Peyer's patch (tissue), 4 donors: Measurements from ENCODE around the gene KSR2. TPM values are rescaled to one million over a fixed set of nuclear protein-coding genes. Genes with fewer than 3 reads are reported as not detected.
"Not testable (repeated sequence)": the region's sequence is repeated elsewhere in the genome, so short reads cannot be mapped to it uniquely, and the experiment has no call there.

Source experiments
- DNase-seq, 3 donors: peaks; one replicate each; pipeline ENCODE4 v3.0.0-alpha.2; 2017 to 2019
- H3K27ac ChIP-seq, 4 donors: fragments of 200-600 bp; sonication (generic); one replicate each; pipeline ENCODE4 v1.5.1; 2016 to 2019
- H3K27me3 ChIP-seq, 2 donors: fragments of 200-600 bp; sonication (generic); one replicate each; pipeline ENCODE4 v1.5.1; 2019
- H3K36me3 ChIP-seq, 3 donors: fragments of 200-600 bp; sonication (generic); one replicate each; pipeline ENCODE4 v1.5.1; 2016 to 2019
- H3K4me1 ChIP-seq, 4 donors: fragments of 200-600 bp; sonication (generic); one replicate each; pipeline ENCODE4 v1.5.1; 2016 to 2019
- H3K4me3 ChIP-seq, 4 donors: fragments of 200-600 bp; sonication (generic); 1 replicate in 3 of 4; 2 replicates in 1 of 4; pipeline ENCODE4 v1.5.1; 2016 to 2019; ENCODE audit warnings: mild to moderate bottlenecking in 1 of 4
- H3K9me3 ChIP-seq, 4 donors: fragments of 200-600 bp; sonication (generic); one replicate each; pipeline ENCODE4 v1.5.1; 2016 to 2019; ENCODE audit warnings: mild to moderate bottlenecking in 1 of 4
- POLR2A ChIP-seq, 2 donors: fragments of 450-650 bp; IDR thresholded peaks; one replicate each; pipeline ENCODE4 v1.5.1; 2017; ENCODE audit warnings: antibody characterized with exemption in 2 of 2, mild to moderate bottlenecking in 2 of 2, moderate library complexity in 2 of 2
- total RNA-seq, 4 donors: library from RNA; depleted of rRNA; stranded (reverse); fragments of >200 nt; gene quantifications; one replicate each; pipeline ENCODE4 v1.1.0, GENCODE V29; 2016
- TF ChIP-seq, protein P1 (sequence below), 6 experiments: fragments of 450-650 bp in 4 of 6; fragments of 200-600 bp in 2 of 6; sonication (generic) in 1 of 6; IDR thresholded peaks; one replicate each; pipeline ENCODE4 v1.5.1; 2017 to 2019; ENCODE audit warnings: antibody characterized with exemption in 6 of 6, mild to moderate bottlenecking in 3 of 6, moderate library complexity in 1 of 6

The KSR2 gene
- total RNA-seq, 4 donors from 2014 or later: 0.27 to 0.53 (median 0.28) TPM; not detected in 1

DNA sequence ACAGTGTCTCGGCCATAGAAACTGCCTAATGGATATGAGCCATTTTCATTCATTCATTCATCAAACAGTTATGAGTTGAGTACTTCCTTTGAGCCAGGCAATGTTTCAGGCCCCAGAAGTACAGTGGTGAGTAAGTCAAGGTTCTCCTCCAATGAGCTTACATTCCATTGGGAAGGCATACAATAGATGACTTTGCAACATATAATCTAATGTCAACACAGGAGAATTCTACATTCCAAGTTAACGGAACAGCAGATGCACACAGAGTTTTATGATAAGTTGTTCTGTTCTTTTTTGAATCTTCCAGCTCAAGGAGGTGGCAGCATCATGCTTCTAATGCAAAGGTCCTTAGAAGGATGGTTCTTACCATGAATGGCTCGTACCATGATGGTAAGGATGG lies 44.5 kb upstream of the KSR2 start:
- H3K27me3 ChIP-seq: no peaks in the 10 kb centered on the region
- H3K4me3 ChIP-seq: no peak overlapping the region
- no peak for DNase-seq
- TF ChIP-seq POLR2A (IDR thresholded peaks at IDR 0.05): no peak
- TF ChIP-seq, protein P1, sequence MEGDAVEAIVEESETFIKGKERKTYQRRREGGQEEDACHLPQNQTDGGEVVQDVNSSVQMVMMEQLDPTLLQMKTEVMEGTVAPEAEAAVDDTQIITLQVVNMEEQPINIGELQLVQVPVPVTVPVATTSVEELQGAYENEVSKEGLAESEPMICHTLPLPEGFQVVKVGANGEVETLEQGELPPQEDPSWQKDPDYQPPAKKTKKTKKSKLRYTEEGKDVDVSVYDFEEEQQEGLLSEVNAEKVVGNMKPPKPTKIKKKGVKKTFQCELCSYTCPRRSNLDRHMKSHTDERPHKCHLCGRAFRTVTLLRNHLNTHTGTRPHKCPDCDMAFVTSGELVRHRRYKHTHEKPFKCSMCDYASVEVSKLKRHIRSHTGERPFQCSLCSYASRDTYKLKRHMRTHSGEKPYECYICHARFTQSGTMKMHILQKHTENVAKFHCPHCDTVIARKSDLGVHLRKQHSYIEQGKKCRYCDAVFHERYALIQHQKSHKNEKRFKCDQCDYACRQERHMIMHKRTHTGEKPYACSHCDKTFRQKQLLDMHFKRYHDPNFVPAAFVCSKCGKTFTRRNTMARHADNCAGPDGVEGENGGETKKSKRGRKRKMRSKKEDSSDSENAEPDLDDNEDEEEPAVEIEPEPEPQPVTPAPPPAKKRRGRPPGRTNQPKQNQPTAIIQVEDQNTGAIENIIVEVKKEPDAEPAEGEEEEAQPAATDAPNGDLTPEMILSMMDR (IDR thresholded peaks at IDR 0.05): no peak
- no peaks in the 10 kb centered on the region for H3K36me3 ChIP-seq
- H3K9me3 ChIP-seq: no peaks in the 10 kb centered on the region
- H3K27ac ChIP-seq: no peak overlapping the region
- peaks cover 0 to 10% (median 6%) of the 10 kb centered on the region in 4 donors for H3K4me1 ChIP-seq

DNA sequence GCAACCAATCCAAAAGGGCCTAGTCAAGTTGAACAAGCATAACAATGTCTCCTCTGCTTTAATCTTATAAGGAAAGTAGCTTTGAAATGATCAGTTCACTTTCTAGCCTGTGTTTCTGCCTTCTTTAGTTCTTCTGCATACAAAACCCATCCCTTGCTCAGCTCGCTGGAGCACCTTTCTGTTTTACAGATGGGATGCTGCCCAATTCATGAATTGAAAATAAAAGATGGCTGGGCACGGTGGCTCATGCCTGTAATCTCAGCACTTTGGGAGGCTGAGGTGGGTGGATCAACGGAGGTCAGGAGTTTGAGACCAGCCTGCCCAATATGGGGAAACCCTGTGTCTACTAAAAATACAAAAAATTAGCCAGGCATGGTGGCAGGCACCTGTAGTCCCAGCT lies 43.2 kb upstream of the KSR2 start:
- Histone ChIP-seq H3K4me3 (no peak overlapping the region), H3K27ac (no peak overlapping the region), H3K36me3 (no peaks in the 10 kb centered on the region), H3K27me3 (no peaks in the 10 kb centered on the region), H3K4me1 (peaks cover 0 to 4% (median 0%) of the 10 kb centered on the region in 4 donors), H3K9me3 (no peaks in the 10 kb centered on the region)
- DNase-seq: no peak
- TF ChIP-seq POLR2A (IDR thresholded peaks at IDR 0.05): no peak
- TF ChIP-seq, protein P1 (IDR thresholded peaks at IDR 0.05): no peak

DNA sequence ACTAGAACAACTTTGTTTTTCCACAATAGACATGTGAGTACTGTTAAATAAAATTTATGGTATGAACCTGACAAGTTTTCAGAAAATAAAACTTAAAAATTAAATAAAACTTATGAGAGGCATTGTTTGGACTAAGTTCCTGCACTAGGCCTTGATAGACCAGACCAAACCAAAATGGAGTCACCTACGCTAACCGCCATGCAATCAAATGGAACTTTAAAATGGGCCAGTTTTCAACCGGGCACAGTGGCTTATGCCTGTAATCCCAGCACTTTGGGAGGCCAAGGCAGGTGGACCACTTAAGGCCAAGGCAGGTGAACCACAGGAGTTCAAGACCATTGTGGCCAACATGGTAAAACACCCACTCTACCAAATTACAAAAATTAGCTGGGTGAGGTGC lies 42.6 kb upstream of the KSR2 start:
- H3K27me3 ChIP-seq: no peaks in the 10 kb centered on the region
- DNase-seq: no peak
- peaks cover 0 to 4% (median 0%) of the 10 kb centered on the region in 4 donors for H3K4me1 ChIP-seq
- no peak overlapping the region for H3K27ac ChIP-seq
- H3K36me3 ChIP-seq: no peaks in the 10 kb centered on the region
- no peak overlapping the region for H3K4me3 ChIP-seq
- H3K9me3 ChIP-seq: no peaks in the 10 kb centered on the region
- TF ChIP-seq, protein P1 (IDR thresholded peaks at IDR 0.05): no peak
- no peak for TF ChIP-seq POLR2A (IDR thresholded peaks at IDR 0.05)

DNA sequence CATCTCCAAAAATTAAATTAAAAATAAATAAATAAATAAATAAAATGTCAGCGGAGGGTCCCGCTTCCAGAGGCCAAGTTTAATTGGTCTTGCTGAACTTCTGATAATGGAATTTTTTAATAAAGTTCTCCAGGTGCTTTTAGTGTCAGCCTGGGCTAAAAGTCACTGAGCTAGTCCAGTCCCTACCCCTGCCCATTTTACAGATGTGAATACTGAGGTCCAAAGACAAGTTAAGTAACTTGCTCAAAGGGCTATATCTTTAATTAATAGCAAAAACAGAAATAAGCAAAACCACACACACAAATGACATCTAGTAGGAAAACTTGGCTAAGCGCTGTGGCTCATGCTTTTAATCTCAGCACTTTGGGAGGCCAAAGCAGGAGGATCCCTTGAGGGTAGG lies 42.1 kb upstream of the KSR2 start:
- H3K36me3 ChIP-seq: no peaks in the 10 kb centered on the region
- TF ChIP-seq, protein P1 (IDR thresholded peaks at IDR 0.05): no peak
- TF ChIP-seq POLR2A (IDR thresholded peaks at IDR 0.05): no peak
- DNase-seq: no peak
- no peaks in the 10 kb centered on the region for H3K9me3 ChIP-seq
- no peak overlapping the region for H3K4me3 ChIP-seq
- peaks cover 0 to under 1% (median 0%) of the 10 kb centered on the region in 4 donors for H3K4me1 ChIP-seq
- H3K27me3 ChIP-seq: no peaks in the 10 kb centered on the region
- no peak overlapping the region for H3K27ac ChIP-seq

DNA sequence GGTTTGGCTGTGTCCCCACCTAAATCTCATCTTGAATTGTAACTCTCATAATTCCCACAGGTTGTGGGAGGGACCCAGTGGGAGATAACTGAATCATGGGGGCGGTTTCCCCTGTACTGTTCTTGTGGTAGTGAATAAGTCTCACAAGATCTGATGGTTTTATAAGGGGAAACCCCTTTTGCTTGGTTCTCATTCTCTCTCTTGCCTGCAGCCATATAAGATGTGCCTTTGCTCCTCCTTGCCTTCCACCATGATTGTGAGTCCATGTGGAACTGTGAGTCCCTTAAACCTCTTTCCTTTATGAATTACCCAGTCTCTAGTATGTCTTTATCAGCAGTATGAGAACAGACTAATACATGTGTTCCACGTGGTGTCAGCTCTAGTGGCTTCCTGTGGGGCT lies 31.0 kb upstream of the KSR2 start:
- not testable (repeated sequence) for H3K4me1 ChIP-seq, H3K9me3 ChIP-seq, H3K27me3 ChIP-seq, H3K4me3 ChIP-seq, H3K36me3 ChIP-seq, DNase-seq, H3K27ac ChIP-seq

DNA sequence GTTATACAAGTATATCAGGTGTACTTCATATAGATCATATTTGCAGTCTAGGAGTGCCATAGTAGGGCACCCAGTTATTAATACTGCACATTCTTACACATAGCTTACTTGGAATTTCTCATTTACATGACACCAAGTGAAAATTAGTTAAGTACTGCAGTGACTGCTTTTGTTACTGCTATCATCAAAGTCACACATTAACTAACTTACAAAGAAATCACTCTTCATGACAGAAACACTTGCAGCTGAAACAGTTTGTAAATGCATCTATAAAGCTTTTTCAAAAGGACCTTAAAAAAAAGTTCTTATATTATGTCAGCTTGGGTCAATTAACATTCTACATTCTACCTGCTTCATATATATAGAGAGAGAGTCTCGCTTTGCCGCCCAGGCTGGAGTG lies 29.9 kb upstream of the KSR2 start:
- TF ChIP-seq, protein P1 (IDR thresholded peaks at IDR 0.05): no peak
- no peak for TF ChIP-seq POLR2A (IDR thresholded peaks at IDR 0.05)
- H3K4me1 ChIP-seq: no peaks in the 10 kb centered on the region
- H3K27ac ChIP-seq: no peak overlapping the region
- H3K4me3 ChIP-seq: no peak overlapping the region
- no peak for DNase-seq
- no peaks in the 10 kb centered on the region for H3K27me3 ChIP-seq
- peaks cover 0 to 5% (median 0%) of the 10 kb centered on the region in 4 donors for H3K9me3 ChIP-seq
- no peaks in the 10 kb centered on the region for H3K36me3 ChIP-seq
